ENCODE measurements around the gene FCRL4.
"Not testable (repeated sequence)": the region's sequence is repeated elsewhere in the genome, so short reads cannot be mapped to it uniquely, and the experiment has no call there.

The FCRL4 gene

GRCh38 chr1:157551694-157552693 is 45.9 kb downstream of the FCRL4 start, which contains the start of gene FCRL5:
TSS of gene FCRL5 (minus strand) at chr1:157552515. CDS start at chr1:157552362, 153 bp downstream.
- DNase-seq (ENCODE audit: low read depth in 2 of 3, low spot score in 1 of 3), result no peak

DNA sequence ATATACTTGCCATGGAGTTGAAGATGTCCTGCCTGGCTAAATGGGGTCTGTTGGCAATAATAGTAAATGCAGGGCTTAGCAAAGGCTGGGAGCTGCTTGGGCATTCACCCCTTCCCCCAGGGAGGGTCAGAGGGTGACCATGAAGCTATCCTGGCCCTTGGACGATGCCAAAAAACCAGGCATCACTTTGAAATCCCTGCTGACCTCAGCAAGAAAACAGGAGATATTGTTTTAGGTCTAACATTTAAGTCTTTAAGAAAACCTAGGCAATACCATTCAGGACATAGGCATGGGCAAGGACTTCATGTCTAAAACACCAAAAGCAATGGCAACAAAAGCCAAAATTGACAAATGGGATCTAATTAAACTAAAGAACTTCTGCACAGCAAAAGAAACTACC is 49.8 kb downstream of the FCRL4 start:
- not testable (repeated sequence) for DNase-seq (ENCODE audit: low read depth in 2 of 3, low spot score in 1 of 3)

- no peak for DNase-seq (ENCODE audit: low read depth in 2 of 3, low spot score in 1 of 3)
These were observed 55.2 kb downstream of the FCRL4 start for GRCh38 chr1:157542676-157543075.

GRCh38 chr1:157540852-157541251 is 57.0 kb downstream of the FCRL4 start:
- DNase-seq (ENCODE audit: low read depth in 2 of 3, low spot score in 1 of 3), result no peak

GRCh38 chr1:157540160-157540748 is 57.6 kb downstream of the FCRL4 start:
- no peak for DNase-seq (ENCODE audit: low read depth in 2 of 3, low spot score in 1 of 3)

- no peak for DNase-seq (ENCODE audit: low read depth in 2 of 3, low spot score in 1 of 3)
These were observed 58.3 kb downstream of the FCRL4 start for GRCh38 chr1:157539568-157539967.

- no peak for DNase-seq (ENCODE audit: low read depth in 2 of 3, low spot score in 1 of 3)
These were observed 65.3 kb downstream of the FCRL4 start for GRCh38 chr1:157532569-157532968.

DNA sequence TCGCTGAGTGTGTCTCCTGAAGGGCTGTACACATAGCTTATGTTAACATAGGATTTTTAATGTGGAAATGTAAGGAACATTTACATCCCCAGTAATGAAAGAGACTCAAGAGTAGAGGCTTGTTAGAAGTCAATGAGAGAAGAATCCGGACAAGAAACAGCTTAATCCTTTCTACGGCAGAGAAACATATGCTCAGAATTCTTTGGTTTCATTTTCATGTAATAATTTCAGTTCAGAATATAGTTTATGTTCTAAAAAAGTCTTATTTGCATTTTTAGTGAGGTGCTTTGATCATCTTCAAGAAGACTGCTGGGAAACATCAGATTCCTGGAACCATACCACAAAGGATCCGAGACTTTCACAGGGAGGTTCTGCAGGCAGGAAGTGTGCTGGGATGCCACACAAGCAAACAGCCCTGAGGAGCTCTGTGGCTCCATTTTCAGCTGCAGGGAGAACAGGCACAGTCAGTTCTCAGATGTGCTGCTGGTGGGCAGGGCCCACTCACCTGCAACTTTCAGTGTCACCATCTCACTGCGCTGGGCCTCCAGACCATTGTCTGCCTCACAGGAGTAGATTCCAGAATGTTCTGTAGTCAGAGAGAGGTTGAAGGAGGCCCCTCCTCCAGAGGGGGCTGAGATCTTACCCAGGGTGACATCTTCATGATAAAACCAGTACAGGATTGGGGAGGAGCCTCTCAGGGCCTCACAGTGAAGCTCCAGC is 74.0 kb downstream of the FCRL4 start:
- no peak for DNase-seq (ENCODE audit: low read depth in 2 of 3, low spot score in 1 of 3)

Measured in stimulated activated CD4-positive, alpha-beta T cell treated with anti-CD3 and anti-CD28 coated beads, Interleukin-12 subunit alpha, Interleukin-12 subunit beta, amount 100 ng/mL, for 48 hours (primary cell).